IMR-90 (cell line): Measurements from ENCODE around the gene LRCH3.

Experiments
- BHLHE40 ChIP-seq: fragments of 150-350 bp; IDR thresholded peaks from 2 replicates; pipeline ENCODE4 v1.6.1; 2016; ENCODE audit warnings: mild to moderate bottlenecking, low read depth, low read length
- CEBPB ChIP-seq: IDR thresholded peaks from 2 replicates; pipeline ENCODE4 v1.6.1; 2012; ENCODE audit warnings: low read depth, low read length, improper control_type of control experiment
- CHD1 ChIP-seq: IDR thresholded peaks from 2 replicates; pipeline ENCODE4 v1.6.1; 2012; ENCODE audit warnings: low read depth, low read length, improper control_type of control experiment
- CTCF ChIP-seq: conservative IDR thresholded peaks from 2 replicates; pipeline ENCODE4 v1.5.1; 2012; ENCODE audit warnings: mild to moderate bottlenecking, low read depth, low read length, improper control_type of control experiment
- ELK1 ChIP-seq: fragments of 150-350 bp; IDR thresholded peaks from 2 replicates; pipeline ENCODE4 v1.6.1; 2016; ENCODE audit warnings: low read depth, mild to moderate bottlenecking, low read length, moderate library complexity, borderline replicate concordance
- FOS ChIP-seq: fragments of 150-350 bp; IDR thresholded peaks from 2 replicates; pipeline ENCODE4 v1.6.1; 2016; ENCODE audit warnings: low read depth, low read length
- MAZ ChIP-seq: IDR thresholded peaks from 2 replicates; pipeline ENCODE4 v1.6.1; 2012; ENCODE audit warnings: low read depth, mild to moderate bottlenecking, low read length, improper control_type of control experiment, moderate library complexity, borderline replicate concordance
- MXI1 ChIP-seq: IDR thresholded peaks from 2 replicates; pipeline ENCODE4 v1.6.1; 2012; ENCODE audit warnings: low read depth, mild to moderate bottlenecking, low read length, moderate library complexity, borderline replicate concordance
- POLR2A ChIP-seq: IDR thresholded peaks from 2 replicates; pipeline ENCODE4 v1.6.1; 2012; ENCODE audit warnings: mild to moderate bottlenecking, low read depth, low read length
- RCOR1 ChIP-seq: IDR thresholded peaks from 2 replicates; pipeline ENCODE4 v1.6.1; 2012; ENCODE audit warnings: mild to moderate bottlenecking, low read length, improper control_type of control experiment; ENCODE audit not compliant: insufficient replicate concordance
- RFX5 ChIP-seq: IDR thresholded peaks from 2 replicates; pipeline ENCODE4 v1.8.0; 2012; ENCODE audit warnings: low read depth, mild to moderate bottlenecking, low read length, moderate library complexity
- SMC3 ChIP-seq: fragments of 150-350 bp; IDR thresholded peaks from 2 replicates; pipeline ENCODE4 v1.6.1; 2016; ENCODE audit warnings: low read depth, mild to moderate bottlenecking, antibody characterized with exemption, low read length, moderate library complexity
- USF2 ChIP-seq: fragments of 150-350 bp; IDR thresholded peaks from 2 replicates; pipeline ENCODE4 v1.6.1; 2017; ENCODE audit warnings: mild to moderate bottlenecking, antibody characterized with exemption, low read length, low read depth

- TF ChIP-seq ELK1 (no peak), CTCF (no peak), SMC3 (no peak), POLR2A (no peak), MXI1 (no peak), RCOR1 (no peak), FOS (peak; percentile 25; the same call in 1 of the 2 replicates), BHLHE40 (no peak), CEBPB (peak; percentile 58), CHD1 (no peak), USF2 (no peak), MAZ (no peak), RFX5 (no peak)
Measured at GRCh38 chr3:197793247-197793646, 2.2 kb downstream of the LRCH3 start.
